GM23338 (cell line): Measurements from ENCODE around the gene TCEA2. TPM values are rescaled to one million over a fixed set of nuclear protein-coding genes. Genes with fewer than 3 reads are reported as not detected.

Experiments used
- ATAC-seq: fragments of 200-7000 bp; cut with Tn5 transposase; 3 replicates; pipeline ENCODE4 v1.9.1; 2020
- DNase-seq: peaks from one replicate; pipeline ENCODE4 v3.0.0-alpha.2; 2015; ENCODE audit warnings: low spot score
- H2AFZ ChIP-seq: fragments of 200-600 bp; sonication (generic); 2 replicates; pipeline ENCODE4 v1.8.0; 2016; ENCODE audit warnings: antibody characterized with exemption, mild to moderate bottlenecking, moderate library complexity
- H3F3A ChIP-seq: fragments of 200-600 bp; sonication (generic); replicated peaks from 2 replicates; pipeline ENCODE4 v1.8.0; 2017; ENCODE audit warnings: antibody characterized with exemption, mixed run types, low read depth
- H3K27ac ChIP-seq: fragments of 200-600 bp; sonication (generic); 2 replicates; pipeline ENCODE4 v1.6.1; 2016; ENCODE audit warnings: low read depth
- H3K27me3 ChIP-seq: fragments of 200-600 bp; sonication (generic); 2 replicates; pipeline ENCODE4 v1.8.0; 2016; ENCODE audit warnings: mild to moderate bottlenecking, mixed run types, moderate library complexity; ENCODE audit not compliant: insufficient read depth
- H3K36me3 ChIP-seq: fragments of 200-600 bp; sonication (generic); 2 replicates; pipeline ENCODE4 v1.8.0; 2016; ENCODE audit warnings: mild to moderate bottlenecking; ENCODE audit not compliant: insufficient read depth
- H3K4me1 ChIP-seq: fragments of 200-600 bp; sonication (generic); 2 replicates; pipeline ENCODE4 v1.8.0; 2016; ENCODE audit warnings: mild to moderate bottlenecking, moderate library complexity; ENCODE audit not compliant: insufficient read depth
- H3K4me2 ChIP-seq: fragments of 200-600 bp; sonication (generic); 2 replicates; pipeline ENCODE4 v1.7.1; 2017; ENCODE audit warnings: mixed run types
- H3K4me3 ChIP-seq: fragments of 200-600 bp; sonication (generic); 2 replicates; pipeline ENCODE4 v1.6.1; 2016; ENCODE audit warnings: mixed run types
- H3K79me2 ChIP-seq: fragments of 200-600 bp; sonication (generic); replicated peaks from 2 replicates; pipeline ENCODE4 v1.8.0; 2017; ENCODE audit warnings: mild to moderate bottlenecking; ENCODE audit not compliant: insufficient read depth
- H3K9me2 ChIP-seq: fragments of 200-600 bp; sonication (generic); 2 replicates; pipeline ENCODE4 v1.8.0; 2017; ENCODE audit not compliant: insufficient read depth
- H4K20me1 ChIP-seq: fragments of 200-600 bp; sonication (generic); replicated peaks from 2 replicates; pipeline ENCODE4 v1.8.0; 2017; ENCODE audit warnings: mild to moderate bottlenecking; ENCODE audit not compliant: insufficient read depth
- H3K27ac Mint-ChIP-seq: 2 replicates; pipeline ENCODE4 v1.8.0; 2020; ENCODE audit warnings: inconsistent platforms, mild to moderate bottlenecking, moderate library complexity, mixed read lengths
- H3K27me3 Mint-ChIP-seq: 3 replicates; pipeline ENCODE4 v1.8.0; 2022; ENCODE audit warnings: low read depth, mild to moderate bottlenecking, moderate library complexity, mixed read lengths, inconsistent platforms; ENCODE audit not compliant: insufficient read depth, poor library complexity
- H3K36me3 Mint-ChIP-seq: 3 replicates; pipeline ENCODE4 v1.8.0; 2021; ENCODE audit warnings: low read depth, mild to moderate bottlenecking, inconsistent platforms, moderate library complexity, mixed read lengths
- H3K4me1 Mint-ChIP-seq: 3 replicates; pipeline ENCODE4 v1.8.0; 2020; ENCODE audit warnings: mild to moderate bottlenecking, inconsistent platforms, mixed read lengths
- H3K4me3 Mint-ChIP-seq: 3 replicates; pipeline ENCODE4 v1.8.0; 2021; ENCODE audit warnings: moderate library complexity, mild to moderate bottlenecking, inconsistent platforms, mixed read lengths
- H3K9me3 Mint-ChIP-seq: 3 replicates; pipeline ENCODE4 v1.8.0; 2020; ENCODE audit warnings: moderate library complexity, mild to moderate bottlenecking, inconsistent platforms, mixed read lengths
- CREB1 ChIP-seq: fragments of 250-450 bp; sonication (Bioruptor Pico); IDR thresholded peaks from 2 replicates; pipeline ENCODE4 v1.5.0; 2020; ENCODE audit warnings: low read depth, mild to moderate bottlenecking, moderate library complexity
- EZH2 ChIP-seq: fragments of 200-600 bp; sonication (generic); IDR thresholded peaks from one replicate; pipeline ENCODE4 v1.8.0; 2017; ENCODE audit warnings: antibody characterized with exemption, mild to moderate bottlenecking, low read depth; ENCODE audit not compliant: unreplicated experiment
- JUNB ChIP-seq: IDR thresholded peaks from one replicate; pipeline ENCODE4 v1.6.1; 2016; ENCODE audit warnings: antibody characterized with exemption; ENCODE audit not compliant: unreplicated experiment
- NANOG ChIP-seq: IDR thresholded peaks from 2 replicates; pipeline ENCODE4 v1.6.1; 2016; ENCODE audit warnings: antibody characterized with exemption, borderline replicate concordance
- POLR2AphosphoS5 ChIP-seq: IDR thresholded peaks from 2 replicates; pipeline ENCODE4 v1.6.1; 2016; ENCODE audit warnings: antibody characterized with exemption, low read depth
- STAT1 ChIP-seq: IDR thresholded peaks from one replicate; pipeline ENCODE4 v1.6.1; 2016; ENCODE audit warnings: antibody characterized with exemption; ENCODE audit not compliant: unreplicated experiment
- polyA plus RNA-seq: library from polyadenylated mRNA; unstranded; fragments of >200 nt; fragmentation: Nextera tagmentation; extraction: Ambion mirVana; gene quantifications from 2 replicates; pipeline ENCODE4 v1.2.1, GENCODE V29; 2016
- total RNA-seq: library from RNA; depleted of rRNA; stranded (reverse); fragments of >200 nt; shearing (Covaris generic); gene quantifications from 2 replicates; pipeline ENCODE4 v1.2.3, GENCODE V29; 2014
- TF ChIP-seq, protein P1 (sequence below): IDR thresholded peaks from one replicate; pipeline ENCODE4 v1.6.1; 2018; ENCODE audit warnings: antibody characterized with exemption; ENCODE audit not compliant: unreplicated experiment

Gene TCEA2
- total and polyA plus RNA-seq, 2 experiments from 2014 or later = 21.0 to 54.4 TPM

GRCh38 chr20:64114356-64114971 is 51.5 kb downstream of the TCEA2 start (continued):
- TF ChIP-seq, protein P1, sequence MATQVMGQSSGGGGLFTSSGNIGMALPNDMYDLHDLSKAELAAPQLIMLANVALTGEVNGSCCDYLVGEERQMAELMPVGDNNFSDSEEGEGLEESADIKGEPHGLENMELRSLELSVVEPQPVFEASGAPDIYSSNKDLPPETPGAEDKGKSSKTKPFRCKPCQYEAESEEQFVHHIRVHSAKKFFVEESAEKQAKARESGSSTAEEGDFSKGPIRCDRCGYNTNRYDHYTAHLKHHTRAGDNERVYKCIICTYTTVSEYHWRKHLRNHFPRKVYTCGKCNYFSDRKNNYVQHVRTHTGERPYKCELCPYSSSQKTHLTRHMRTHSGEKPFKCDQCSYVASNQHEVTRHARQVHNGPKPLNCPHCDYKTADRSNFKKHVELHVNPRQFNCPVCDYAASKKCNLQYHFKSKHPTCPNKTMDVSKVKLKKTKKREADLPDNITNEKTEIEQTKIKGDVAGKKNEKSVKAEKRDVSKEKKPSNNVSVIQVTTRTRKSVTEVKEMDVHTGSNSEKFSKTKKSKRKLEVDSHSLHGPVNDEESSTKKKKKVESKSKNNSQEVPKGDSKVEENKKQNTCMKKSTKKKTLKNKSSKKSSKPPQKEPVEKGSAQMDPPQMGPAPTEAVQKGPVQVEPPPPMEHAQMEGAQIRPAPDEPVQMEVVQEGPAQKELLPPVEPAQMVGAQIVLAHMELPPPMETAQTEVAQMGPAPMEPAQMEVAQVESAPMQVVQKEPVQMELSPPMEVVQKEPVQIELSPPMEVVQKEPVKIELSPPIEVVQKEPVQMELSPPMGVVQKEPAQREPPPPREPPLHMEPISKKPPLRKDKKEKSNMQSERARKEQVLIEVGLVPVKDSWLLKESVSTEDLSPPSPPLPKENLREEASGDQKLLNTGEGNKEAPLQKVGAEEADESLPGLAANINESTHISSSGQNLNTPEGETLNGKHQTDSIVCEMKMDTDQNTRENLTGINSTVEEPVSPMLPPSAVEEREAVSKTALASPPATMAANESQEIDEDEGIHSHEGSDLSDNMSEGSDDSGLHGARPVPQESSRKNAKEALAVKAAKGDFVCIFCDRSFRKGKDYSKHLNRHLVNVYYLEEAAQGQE = no peak
- TF ChIP-seq NANOG (no peak), EZH2 (no peak), JUNB (no peak), POLR2AphosphoS5 (no peak), CREB1 (CRISPR knock-in tag) (no peak)

DNA sequence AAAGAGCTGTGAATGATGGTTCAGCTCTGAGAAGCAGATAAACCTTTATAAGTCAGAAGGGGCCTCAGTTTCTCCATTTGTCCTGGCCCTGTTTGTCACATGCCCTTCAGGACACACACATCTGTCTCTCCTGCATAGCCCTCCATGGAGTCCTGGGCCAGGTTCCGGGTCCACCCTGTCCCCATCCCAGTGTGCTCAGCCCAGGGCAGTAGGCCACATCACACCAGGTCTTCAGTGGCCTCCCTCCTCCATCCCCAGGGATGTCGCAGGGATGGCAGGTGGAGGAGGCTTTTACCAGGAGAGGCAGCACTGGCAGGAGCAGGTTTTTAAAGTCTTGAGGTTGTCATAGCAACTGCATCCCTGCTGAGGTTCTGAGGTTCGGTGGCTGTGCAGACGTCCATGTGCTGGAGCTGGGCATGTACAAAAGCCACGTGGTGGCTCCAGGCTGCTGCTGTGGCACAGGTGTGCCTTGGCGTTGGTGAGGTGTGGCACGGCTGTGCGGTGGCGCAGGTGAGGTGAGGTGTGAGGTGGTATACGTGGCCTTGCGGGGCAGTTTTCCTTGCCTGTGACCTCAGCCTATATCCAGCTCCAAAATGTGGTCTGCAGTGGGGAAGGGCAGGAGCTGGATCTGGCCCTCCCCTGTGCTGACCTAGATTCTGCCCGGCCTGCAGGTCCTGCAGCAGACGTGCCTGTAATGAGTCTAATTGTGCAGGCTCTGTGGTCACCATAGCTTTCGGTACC is 52.3 kb downstream of the TCEA2 start:
- no peaks in the 10 kb centered on the region for H3K79me2 ChIP-seq
- H3K4me3 ChIP-seq = no peak overlapping the region
- H4K20me1 ChIP-seq = no peaks in the 10 kb centered on the region
- peaks cover 4% of the 10 kb centered on the region; the same call in 2 of the 3 replicates for H3K4me1 Mint-ChIP-seq
- H3K9me3 Mint-ChIP-seq = no peaks in the 10 kb centered on the region
- DNase-seq (peak; percentile 2), ATAC-seq (no peak)
- H3F3A ChIP-seq = no peaks in the 10 kb centered on the region
- H3K9me2 ChIP-seq = no peaks in the 10 kb centered on the region
- no peaks in the 10 kb centered on the region; the same call in 1 of the 2 replicates for H3K4me1 ChIP-seq
- H3K27me3 Mint-ChIP-seq = peaks cover 10% of the 10 kb centered on the region
- H3K27ac Mint-ChIP-seq = no peak overlapping the region
- no peaks in the 10 kb centered on the region for H3K36me3 ChIP-seq
- H3K4me3 Mint-ChIP-seq = no peak overlapping the region
- no peaks in the 10 kb centered on the region for H3K36me3 Mint-ChIP-seq
- no peak overlapping the region for H3K4me2 ChIP-seq
- no peak overlapping the region for H3K27ac ChIP-seq
- H3K27me3 ChIP-seq = no peaks in the 10 kb centered on the region
- TF ChIP-seq STAT1 = no peak
- TF ChIP-seq, protein P1 = no peak
- H2AFZ ChIP-seq = no peak overlapping the region
